HG03103 (cell line): ENCODE data around the gene AP5B1.
"Not testable (repeated sequence)": the region's sequence is repeated elsewhere in the genome, so short reads cannot be mapped to it uniquely, and the experiment has no call there.

Source experiments
- ATAC-seq: cut with Tn5 transposase; IDR thresholded peaks from one replicate; pipeline ENCODE4 v1.9.1; 2021; ENCODE audit warnings: low read depth; ENCODE audit not compliant: unreplicated experiment

Gene AP5B1

GRCh38 chr11:65767806-65768205 is 13.0 kb downstream of the AP5B1 start:
- ATAC-seq = not testable (repeated sequence)

- ATAC-seq = no peak
Measured at GRCh38 chr11:65767406-65767805, 13.4 kb downstream of the AP5B1 start.

GRCh38 chr11:65766535-65766934 is 14.2 kb downstream of the AP5B1 start:
- no peak for ATAC-seq

GRCh38 chr11:65764434-65764833 is 16.3 kb downstream of the AP5B1 start:
- ATAC-seq = no peak

- ATAC-seq = not testable (repeated sequence)
Measured at GRCh38 chr11:65762816-65763215, 18.0 kb downstream of the AP5B1 start.

- not testable (repeated sequence) for ATAC-seq
Measured at GRCh38 chr11:65762169-65762568, 18.6 kb downstream of the AP5B1 start.

GRCh38 chr11:65745049-65745448 is 35.7 kb downstream of the AP5B1 start:
- no peak for ATAC-seq

GRCh38 chr11:65744699-65745042 is 36.1 kb downstream of the AP5B1 start:
- no peak for ATAC-seq

- no peak for ATAC-seq
Measured at GRCh38 chr11:65744026-65744698, 36.6 kb downstream of the AP5B1 start.

GRCh38 chr11:65743681-65744025 is 37.1 kb downstream of the AP5B1 start:
- ATAC-seq = no peak

- no peak for ATAC-seq
Measured at GRCh38 chr11:65742353-65742752, 38.4 kb downstream of the AP5B1 start.

GRCh38 chr11:65741185-65741584 is 39.6 kb downstream of the AP5B1 start:
- no peak for ATAC-seq

- ATAC-seq = no peak
Measured at GRCh38 chr11:65739022-65739421, 41.8 kb downstream of the AP5B1 start.

GRCh38 chr11:65736810-65737209 is 44.0 kb downstream of the AP5B1 start:
- ATAC-seq = no peak

- ATAC-seq = not testable (repeated sequence)
Measured at GRCh38 chr11:65735111-65735510, 45.7 kb downstream of the AP5B1 start.

- ATAC-seq = no peak
Measured at GRCh38 chr11:65730461-65730860, 50.3 kb downstream of the AP5B1 start.

- ATAC-seq = no peak
Measured at GRCh38 chr11:65727865-65728264, 52.9 kb downstream of the AP5B1 start.

GRCh38 chr11:65726660-65727059 is 54.1 kb downstream of the AP5B1 start:
- ATAC-seq = no peak
